Ureter (tissue), 1 donor: ENCODE measurements around the gene SLC16A2. TPM values are rescaled to one million over a fixed set of nuclear protein-coding genes. Genes with fewer than 3 reads are reported as not detected.
A peak's percentile ranks its signal among the peaks of the same experiment; 100 is the strongest.
"Not testable (repeated sequence)": the region's sequence is repeated elsewhere in the genome, so short reads cannot be mapped to it uniquely, and the experiment has no call there.

ENCODE experiments used
- DNase-seq: peaks from one replicate; pipeline ENCODE4 v3.0.0-alpha.2; 2020; ENCODE audit warnings: low spot score
- total RNA-seq: library from RNA; stranded (reverse); gene quantifications from one replicate; pipeline ENCODE4 v1.2.4, GENCODE V29; 2023
- donor health status: DM: yes; HTN: yes; CAD: no.

SLC16A2 gene
- total RNA-seq, 1 donor from 2014 or later: 6.8 TPM

GRCh38 chrX:74507191-74507590 is 85.9 kb downstream of the SLC16A2 start:
- no peak for DNase-seq

- DNase-seq: no peak
These were observed 88.7 kb downstream of the SLC16A2 start for GRCh38 chrX:74509989-74510388.

DNA sequence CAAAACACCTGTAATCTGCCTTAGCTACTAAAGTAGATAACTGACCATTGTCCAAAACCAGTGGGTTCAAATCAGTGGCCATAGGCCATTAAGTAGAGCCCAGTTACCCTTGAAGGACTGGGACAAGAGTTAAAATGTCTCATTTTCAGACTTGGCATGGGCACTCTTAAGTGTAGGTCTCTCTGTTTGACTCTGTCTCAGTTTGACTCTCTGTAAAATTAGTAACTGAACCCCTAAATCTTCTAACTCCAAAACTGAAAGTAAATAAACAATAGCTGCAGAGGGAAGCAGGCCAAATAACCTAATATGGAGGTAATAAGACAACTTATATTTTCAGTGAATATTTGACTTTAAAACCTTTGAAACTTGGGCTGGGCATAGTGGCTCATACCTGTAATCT is 89.1 kb downstream of the SLC16A2 start:
- no peak for DNase-seq

DNA sequence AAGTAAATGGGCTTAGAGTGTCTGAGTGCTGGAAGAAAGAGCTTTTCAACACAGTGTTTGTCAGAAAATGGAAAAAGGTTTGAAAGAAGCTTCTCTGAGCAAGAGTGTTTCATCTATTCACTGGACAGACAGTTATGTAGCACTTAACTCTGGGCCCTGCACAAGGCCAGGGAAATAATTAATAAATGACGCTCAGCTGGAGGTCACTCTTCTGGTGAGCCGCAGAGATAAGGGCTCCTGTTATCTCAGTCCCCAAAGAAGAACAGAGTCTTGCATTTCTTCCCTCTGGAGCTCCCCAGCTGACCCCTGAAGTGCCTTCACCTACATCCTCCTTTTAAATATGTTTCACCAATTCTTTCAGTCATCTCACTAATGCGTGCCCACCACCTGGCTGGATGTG is 90.4 kb downstream of the SLC16A2 start:
- no peak for DNase-seq

DNA sequence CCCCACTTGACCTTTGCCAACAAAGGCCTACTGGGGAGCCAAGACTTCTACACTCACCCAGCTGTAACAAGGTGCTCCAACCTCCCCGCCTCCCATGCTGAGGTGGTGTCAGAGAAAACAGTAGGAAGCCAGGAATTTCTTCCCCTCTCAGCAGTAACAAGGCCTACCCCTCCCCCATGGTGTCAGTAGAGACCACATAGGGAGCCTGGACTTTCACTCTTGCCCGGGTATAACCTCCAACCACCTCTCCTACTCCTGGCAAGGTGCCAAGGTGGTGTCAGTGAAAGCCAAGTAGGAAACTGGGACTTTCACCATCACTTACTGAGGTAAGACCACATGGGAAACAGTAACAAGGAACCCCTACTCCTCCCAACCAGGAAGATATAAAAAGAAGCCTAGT is 93.1 kb downstream of the SLC16A2 start:
- no peak for DNase-seq

- no peak for DNase-seq
These were observed 94.1 kb downstream of the SLC16A2 start for GRCh38 chrX:74515356-74515755.

GRCh38 chrX:74516013-74516412 is 94.7 kb downstream of the SLC16A2 start:
- DNase-seq: not testable (repeated sequence)

GRCh38 chrX:74519870-74520269 is 98.6 kb downstream of the SLC16A2 start:
- DNase-seq: no peak

- no peak for DNase-seq
These were observed 99.0 kb downstream of the SLC16A2 start for GRCh38 chrX:74520291-74520690.

- no peak for DNase-seq
These were observed 99.6 kb downstream of the SLC16A2 start for GRCh38 chrX:74520896-74521295.

DNA sequence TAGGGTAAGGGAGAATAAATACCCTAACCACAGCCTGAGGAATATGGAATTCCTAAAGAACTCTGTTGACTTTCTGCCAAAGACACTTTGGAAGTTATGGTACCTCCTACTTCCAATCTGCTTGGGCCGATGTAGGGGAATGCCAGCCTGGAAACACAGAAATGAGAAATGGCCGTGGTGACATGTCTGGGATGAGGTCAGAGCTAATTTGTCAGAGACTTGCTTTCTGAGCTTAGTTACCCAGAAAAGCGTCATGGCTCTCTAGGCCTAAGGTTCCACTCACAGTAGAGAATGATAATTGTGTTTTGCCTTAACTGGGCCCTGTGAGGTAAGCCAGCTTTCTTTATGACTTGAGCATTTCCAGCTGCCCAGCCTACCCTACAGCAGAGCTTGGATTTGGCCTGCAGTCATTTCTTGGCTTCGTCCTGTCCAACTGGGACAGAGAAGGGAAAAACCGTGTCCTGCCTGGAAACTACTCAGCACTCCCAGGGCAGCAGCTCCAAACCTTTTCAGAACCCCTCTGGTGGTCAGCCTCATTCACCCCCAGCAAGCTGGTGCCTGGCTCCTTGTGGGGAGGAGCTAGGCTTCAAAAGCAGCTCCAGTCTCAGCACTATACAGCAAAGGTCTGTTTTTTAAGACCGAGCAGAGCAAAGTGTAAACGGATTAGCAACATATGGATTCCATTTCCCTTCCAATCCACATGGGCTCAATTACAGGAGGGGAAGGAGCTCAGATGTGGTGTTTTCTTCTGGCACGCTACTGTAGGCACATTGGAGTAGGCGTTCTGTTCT is 100.9 kb downstream of the SLC16A2 start:
- no peak for DNase-seq

DNA sequence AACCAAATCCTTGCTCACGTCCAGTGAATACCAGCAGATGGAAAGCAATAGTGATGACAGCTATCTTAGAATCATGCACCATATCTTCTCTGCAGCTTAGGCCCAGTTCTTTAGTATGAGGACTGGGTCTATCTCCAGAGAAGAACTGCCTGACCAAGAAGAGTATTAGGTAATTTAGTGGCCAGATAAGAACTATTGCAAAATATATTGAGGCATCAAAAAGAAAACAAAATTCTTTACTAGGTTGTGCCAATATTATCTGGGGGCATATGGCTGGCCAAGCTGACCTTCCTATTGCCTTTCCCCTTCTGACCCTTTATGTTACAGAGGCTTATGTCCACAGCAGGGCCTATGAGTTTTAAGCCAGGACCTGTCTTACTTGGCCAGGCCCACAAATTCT is 101.9 kb downstream of the SLC16A2 start:
- DNase-seq: no peak

GRCh38 chrX:74523870-74524735 is 102.8 kb downstream of the SLC16A2 start:
- no peak for DNase-seq

DNA sequence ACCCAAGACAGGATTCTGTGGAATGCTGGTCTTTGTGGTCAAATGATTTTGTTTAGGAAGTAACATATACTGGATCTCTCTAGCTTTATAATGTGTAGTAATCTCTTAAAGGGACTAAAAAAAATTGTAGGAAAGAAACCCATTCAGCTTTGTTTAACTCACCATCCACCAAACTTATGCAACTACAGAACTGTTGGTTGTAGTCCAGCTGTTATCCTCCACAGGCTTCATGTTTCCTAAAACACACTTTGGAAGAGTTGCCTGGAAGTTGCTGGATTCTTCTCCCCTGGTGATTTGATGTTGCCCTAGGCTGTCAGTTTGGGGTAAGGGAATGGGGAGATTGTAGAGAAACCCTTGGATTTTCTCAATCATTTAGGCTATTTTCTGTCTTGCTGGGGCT is 103.8 kb downstream of the SLC16A2 start:
- no peak for DNase-seq

- no peak for DNase-seq
These were observed 105.5 kb downstream of the SLC16A2 start for GRCh38 chrX:74526764-74527163.

DNA sequence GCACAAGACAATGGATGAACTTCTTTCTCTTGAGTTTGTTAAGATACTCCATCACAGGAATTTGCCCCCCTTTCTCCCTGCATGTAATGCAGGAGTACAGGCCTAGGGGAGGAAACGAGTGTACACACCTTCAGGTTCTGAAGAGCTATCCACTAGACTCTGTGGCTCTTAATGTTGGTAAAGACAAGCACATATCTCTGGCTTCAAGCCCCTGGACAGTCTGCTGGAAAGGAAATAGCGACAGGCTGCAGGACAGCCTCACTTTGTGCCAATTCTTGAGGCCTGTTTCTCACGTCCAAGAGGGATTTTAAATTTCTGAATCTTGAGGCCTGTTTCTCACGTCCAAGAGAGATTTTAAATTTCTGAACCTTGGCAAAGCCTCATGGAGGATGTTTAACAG is 106.1 kb downstream of the SLC16A2 start:
- DNase-seq: no peak

GRCh38 chrX:74529311-74529710 is 108.0 kb downstream of the SLC16A2 start:
- no peak for DNase-seq

DNA sequence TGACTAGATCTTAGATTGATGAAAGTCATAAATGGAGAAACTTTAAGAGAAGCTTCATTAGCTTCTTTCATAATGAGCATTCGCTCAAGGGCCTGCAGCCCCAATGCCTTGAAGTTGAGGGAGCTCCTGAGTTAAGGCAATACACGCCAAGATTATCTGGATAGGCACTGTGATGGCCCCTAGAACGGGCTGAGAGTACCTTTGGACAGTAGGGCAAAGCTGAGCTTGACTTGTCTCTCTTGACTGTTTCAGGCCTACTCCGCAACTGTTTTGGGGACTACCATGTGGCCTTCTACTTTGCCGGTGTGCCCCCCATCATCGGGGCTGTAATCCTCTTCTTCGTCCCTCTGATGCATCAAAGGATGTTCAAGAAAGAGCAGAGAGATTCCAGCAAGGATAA is 109.8 kb downstream of the SLC16A2 start:
- DNase-seq: no peak

GRCh38 chrX:74534569-74535038 is 113.3 kb downstream of the SLC16A2 start:
- no peak for DNase-seq

DNA sequence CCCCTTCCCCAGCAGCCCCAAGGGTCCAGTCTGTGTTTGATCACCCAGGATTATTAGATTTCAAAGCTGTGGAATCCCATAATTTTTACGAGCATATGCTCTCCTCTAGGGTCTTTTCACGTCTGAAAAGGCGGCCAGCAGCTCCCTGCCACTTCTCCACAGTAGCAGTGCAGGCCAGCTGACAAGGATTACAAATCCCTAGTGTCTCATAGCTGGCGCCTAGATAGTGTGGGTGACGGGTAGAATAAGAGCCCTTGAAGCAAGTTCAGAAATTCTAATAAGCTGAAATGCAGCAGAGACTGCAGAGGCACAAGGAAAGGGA is 113.8 kb downstream of the SLC16A2 start:
- no peak for DNase-seq

DNA sequence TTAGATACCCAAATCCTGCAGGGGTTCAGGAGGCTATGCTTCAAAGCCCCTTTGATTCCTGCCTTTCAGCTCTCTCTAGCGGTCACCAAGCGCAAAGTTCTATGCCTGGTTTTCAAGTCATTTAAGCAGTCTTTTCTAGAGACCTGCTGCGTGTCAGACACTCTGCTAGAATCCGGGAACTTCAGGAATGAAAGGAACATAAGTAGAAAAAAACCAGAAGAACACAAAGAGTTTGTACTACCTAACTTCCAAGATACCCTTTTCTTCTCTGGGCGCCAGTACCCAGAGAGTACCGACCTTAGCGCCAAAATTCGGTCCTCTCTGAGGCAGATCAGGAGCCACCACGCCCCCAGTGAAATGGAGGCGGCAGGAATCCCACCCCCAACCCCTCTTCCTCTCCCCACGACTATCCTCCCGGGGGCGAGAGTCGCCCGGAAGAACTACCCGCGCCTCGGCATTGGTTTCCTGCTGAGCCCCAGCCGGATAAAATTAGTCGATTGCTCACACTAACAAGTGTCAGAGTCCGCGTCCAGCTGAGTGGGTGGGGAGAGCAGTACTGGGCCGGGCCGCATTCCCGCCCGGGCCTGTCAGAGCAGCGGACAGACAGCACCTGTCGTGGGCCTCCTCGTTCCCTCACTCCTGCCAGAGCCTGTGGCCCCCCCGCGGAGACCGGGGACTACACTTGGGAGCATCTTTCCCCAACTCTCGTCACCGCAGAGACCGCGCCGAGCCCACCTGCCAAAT is 114.3 kb downstream of the SLC16A2 start:
- peak; percentile 78 for DNase-seq

GRCh38 chrX:74536152-74536831 is 115.0 kb downstream of the SLC16A2 start:
- peak; percentile 83 for DNase-seq
